ENCODE results near the gene GRK5. TPM values are rescaled to one million over a fixed set of nuclear protein-coding genes. Genes with fewer than 3 reads are reported as not detected.

Gene GRK5
- total RNA-seq, 3 donors from 2014 or later (not counting 1 experiment from before 2014, with no cell fraction given), result 37.6 to 54.3 (median 47.9) TPM

DNA sequence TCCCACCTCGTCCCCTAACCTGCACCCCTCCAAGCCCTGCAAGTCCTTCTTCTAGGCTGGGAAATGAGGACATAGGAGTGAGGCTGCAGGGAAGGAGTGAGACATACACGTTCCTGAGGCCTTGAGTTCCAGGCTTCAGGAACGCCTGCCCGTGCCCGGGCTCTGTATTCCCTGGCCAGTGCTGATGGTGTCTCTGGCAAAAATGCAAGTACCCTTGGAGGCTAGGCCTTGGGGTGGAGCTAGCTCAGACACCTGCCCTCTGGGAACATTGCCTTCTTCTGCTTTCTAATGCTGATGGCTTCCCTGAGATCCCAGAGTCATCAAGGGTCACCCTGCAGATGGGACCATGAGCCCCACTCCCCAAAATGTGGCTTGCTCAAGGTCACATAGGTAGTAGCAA is 76.0 kb downstream of the GRK5 start:
- Mint-ChIP-seq H3K36me3 (no peaks in the 10 kb centered on the region), H3K4me3 (peak overlapping the region; percentile 52), H3K27me3 (ENCODE audit: low read depth in 2 of 2) (no peaks in the 10 kb centered on the region), H3K9me3 (no peaks in the 10 kb centered on the region), H3K27ac (peak overlapping the region; percentile 69 to 94), H3K4me1 (peaks cover 61 to 72% of the 10 kb centered on the region in 2 donors)
- intact Hi-C loops (cut with micrococcal nuclease), result no loop called here
- no peak for ATAC-seq
- 98% methylated on average over 4 of the region's 5 CpGs for WGBS (ENCODE audit: insufficient coverage)
- TF ChIP-seq CTCF (IDR thresholded peaks at IDR 0.05), result no peak
- Histone ChIP-seq H3K27ac (ENCODE audit: low read length) (peak overlapping the region; percentile 21), H3K9me3 (ENCODE audit: control insufficient read depth, insufficient read depth, low read length) (no peaks in the 10 kb centered on the region), H3K36me3 (ENCODE audit: control insufficient read depth, insufficient read depth, low read length) (no peaks in the 10 kb centered on the region), H3K4me1 (ENCODE audit: control insufficient read depth, insufficient read depth, low read length) (peaks cover 33% of the 10 kb centered on the region), H3K4me3 (ENCODE audit: low read length) (no peak overlapping the region), H3K27me3 (ENCODE audit: control insufficient read depth, insufficient read depth, low read length) (no peaks in the 10 kb centered on the region)
- DNase-seq, result no peak

DNA sequence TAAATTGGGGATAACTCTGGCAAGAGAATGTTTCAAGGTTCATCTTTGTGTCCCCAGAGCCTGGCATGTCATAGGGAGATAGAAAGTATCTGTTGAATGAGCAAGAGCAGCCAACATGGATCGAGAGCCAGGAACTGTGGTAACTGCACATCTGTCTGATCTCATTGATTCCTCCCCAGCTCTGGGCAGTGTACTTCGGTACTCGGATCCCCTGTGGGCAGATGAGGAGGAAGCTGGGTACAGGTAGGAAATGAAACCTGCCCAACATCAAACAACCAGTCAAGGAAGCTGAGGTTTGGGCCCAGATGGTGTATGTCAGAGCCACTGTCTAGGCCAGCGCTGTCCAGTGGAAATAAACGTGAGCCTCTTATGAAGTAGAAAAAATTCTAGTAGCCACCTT is 76.4 kb downstream of the GRK5 start:
- peaks cover 33% of the 10 kb centered on the region for H3K4me1 ChIP-seq (ENCODE audit: control insufficient read depth, insufficient read depth, low read length)
- intact Hi-C loops (cut with micrococcal nuclease), result loop anchor here (2.0 kb wide), 1 partner anchor 13 kb away; no protein-coding TSS in a partner anchor
- DNase-seq (peak in 1 of 2 donors; percentile 63), ATAC-seq (peak in 2 of 3 donors; percentile 35 to 60)
- peak overlapping the region; percentile 52 for H3K4me3 Mint-ChIP-seq
- no peaks in the 10 kb centered on the region for H3K9me3 Mint-ChIP-seq
- no peaks in the 10 kb centered on the region for H3K36me3 ChIP-seq (ENCODE audit: control insufficient read depth, insufficient read depth, low read length)
- H3K4me1 Mint-ChIP-seq, result peaks cover 60 to 72% of the 10 kb centered on the region in 2 donors
- H3K27me3 Mint-ChIP-seq (ENCODE audit: low read depth in 2 of 2), result no peaks in the 10 kb centered on the region
- no peak overlapping the region for H3K4me3 ChIP-seq (ENCODE audit: low read length)
- no peaks in the 10 kb centered on the region for H3K9me3 ChIP-seq (ENCODE audit: control insufficient read depth, insufficient read depth, low read length)
- no peaks in the 10 kb centered on the region for H3K27me3 ChIP-seq (ENCODE audit: control insufficient read depth, insufficient read depth, low read length)
- H3K36me3 Mint-ChIP-seq, result no peaks in the 10 kb centered on the region
- 8% methylated on average over 3 of the region's 5 CpGs for WGBS (ENCODE audit: insufficient coverage)
- H3K27ac ChIP-seq (ENCODE audit: low read length), result peak overlapping the region; percentile 21
- no peak for TF ChIP-seq CTCF (IDR thresholded peaks at IDR 0.05)
- H3K27ac Mint-ChIP-seq, result peak overlapping the region; percentile 69 to 94

DNA sequence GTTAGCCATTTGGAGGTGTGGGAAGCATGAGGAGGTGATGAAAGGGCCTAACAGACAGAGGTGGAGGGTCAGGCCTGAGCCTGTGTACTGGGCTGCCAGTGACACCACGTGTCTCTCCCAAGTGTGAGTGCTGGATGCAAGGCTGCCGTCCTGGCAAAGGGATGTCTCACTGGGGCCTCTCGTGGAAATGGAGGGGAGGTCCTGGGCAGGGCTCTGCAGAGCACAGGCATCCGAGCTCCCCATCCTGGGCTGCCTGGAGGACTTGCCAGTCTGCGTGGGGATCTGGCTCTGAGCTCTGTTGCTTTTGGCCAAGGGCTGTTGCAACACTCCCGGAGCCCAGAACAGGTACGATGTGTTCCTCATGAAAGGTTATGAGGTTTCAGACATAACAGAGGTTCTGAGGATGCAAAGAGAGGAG is 77.3 kb downstream of the GRK5 start:
- intact Hi-C loops (cut with micrococcal nuclease), result loop anchor here (2.0 kb wide), 1 partner anchor 14 kb away; no protein-coding TSS in a partner anchor
- DNase-seq (no peak), ATAC-seq (no peak)
- H3K27ac Mint-ChIP-seq, result peak overlapping the region; percentile 90 to 94
- no peaks in the 10 kb centered on the region for H3K9me3 Mint-ChIP-seq
- no peaks in the 10 kb centered on the region for H3K27me3 ChIP-seq (ENCODE audit: control insufficient read depth, insufficient read depth, low read length)
- no peak overlapping the region for H3K4me3 ChIP-seq (ENCODE audit: low read length)
- no peaks in the 10 kb centered on the region for H3K36me3 ChIP-seq (ENCODE audit: control insufficient read depth, insufficient read depth, low read length)
- no peak overlapping the region for H3K27ac ChIP-seq (ENCODE audit: low read length)
- WGBS (ENCODE audit: insufficient coverage), result 90% methylated on average over 7 of the region's 7 CpGs
- H3K27me3 Mint-ChIP-seq (ENCODE audit: low read depth in 2 of 2), result no peaks in the 10 kb centered on the region
- peak overlapping the region; percentile 68 for H3K4me3 Mint-ChIP-seq
- H3K36me3 Mint-ChIP-seq, result no peaks in the 10 kb centered on the region
- TF ChIP-seq CTCF (IDR thresholded peaks at IDR 0.05), result no peak
- H3K4me1 ChIP-seq (ENCODE audit: control insufficient read depth, insufficient read depth, low read length), result peaks cover 39% of the 10 kb centered on the region
- H3K4me1 Mint-ChIP-seq, result peaks cover 62 to 74% of the 10 kb centered on the region in 2 donors
- H3K9me3 ChIP-seq (ENCODE audit: control insufficient read depth, insufficient read depth, low read length), result no peaks in the 10 kb centered on the region

Measured in natural killer cell (primary cell).